ENCODE data around the gene NPIPA1. TPM values are rescaled to one million over a fixed set of nuclear protein-coding genes. Genes with fewer than 3 reads are reported as not detected.

The NPIPA1 gene
- total RNA-seq (2022; extraction: Qiagen RNA extraction; ENCODE audit: low read depth): 39.3 to 60.3 TPM (median 52.6 TPM) in 5 replicates

DNA sequence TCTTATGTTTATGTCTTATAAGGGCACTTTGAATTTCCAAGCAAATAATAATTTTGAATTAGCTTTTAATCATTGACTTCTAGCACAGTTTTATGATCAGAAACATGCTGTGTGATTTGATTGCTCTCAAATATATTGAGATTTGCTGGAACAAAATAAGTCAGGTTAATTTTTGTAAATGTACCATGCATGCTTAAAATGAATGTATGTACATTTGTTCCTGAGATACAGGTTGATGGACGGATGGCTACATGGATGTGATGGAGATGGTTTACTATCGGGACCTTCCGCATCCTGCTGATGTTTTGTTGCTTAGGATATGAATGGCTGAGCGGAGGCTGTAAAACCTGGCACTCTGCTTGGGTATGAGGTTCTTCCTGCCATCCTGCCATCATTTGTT lies at the start of gene NPIPA1:
TSS of gene NPIPA1 (plus strand) at position 301 of the 400 bp plus-strand sequence. CDS start at position 301, 0 bp downstream.

DNA sequence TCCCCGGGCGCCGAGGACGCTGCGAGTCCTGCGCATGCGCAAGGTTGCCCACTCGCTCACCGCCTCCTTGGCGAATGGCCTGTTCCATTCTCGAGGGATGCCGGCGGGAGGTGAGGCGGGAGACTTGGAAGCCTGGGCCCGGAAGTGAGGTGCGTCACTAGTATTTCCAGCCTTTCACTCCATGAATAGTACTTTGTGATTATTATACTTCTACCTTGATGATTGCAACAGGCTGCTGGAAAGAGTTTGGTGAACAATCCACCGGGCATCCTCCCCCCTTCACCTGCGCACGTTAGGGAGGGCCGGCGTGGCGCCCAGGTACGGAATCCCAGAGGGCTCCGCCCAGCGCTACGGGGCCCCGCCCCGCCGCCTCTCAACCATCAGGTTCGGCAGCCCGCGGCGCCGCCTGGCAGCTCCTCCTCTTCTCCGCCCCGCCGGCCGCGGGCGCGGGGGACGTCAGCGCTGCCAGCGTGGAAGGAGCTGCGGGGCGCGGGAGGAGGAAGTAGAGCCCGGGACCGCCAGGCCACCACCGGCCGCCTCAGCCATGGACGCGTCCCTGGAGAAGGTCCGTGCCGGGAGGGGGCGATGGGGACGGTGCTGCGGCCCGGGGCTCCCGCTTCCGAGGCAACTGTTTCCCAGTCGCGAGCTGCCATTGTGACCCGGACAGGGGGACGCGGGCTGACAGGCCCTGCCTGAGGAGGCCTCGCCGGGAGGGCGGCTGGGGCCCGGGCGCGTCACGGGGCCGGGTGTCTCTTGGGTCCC lies 37.6 kb downstream of the NPIPA1 start, which contains the start of gene PDXDC1:
TSS of gene PDXDC1 (plus strand) at position 371 of the 762 bp plus-strand sequence. CDS start at position 545, 174 bp downstream.

Other genes with a start within 250 kb of the NPIPA1 start
- gene PLA2G10, start 243.1 kb upstream of the NPIPA1 start, total RNA-seq (2022; extraction: Qiagen RNA extraction; ENCODE audit: low read depth): 0.38 to 0.41 TPM (median 0.39 TPM) in 3 of 5 replicates, not detected in the others
- 1.3 to 2.3 TPM (median 1.8 TPM) in 5 replicates for gene NPIPA3, start 234.0 kb upstream of the NPIPA1 start, total RNA-seq (2022; extraction: Qiagen RNA extraction; ENCODE audit: low read depth)
- gene NPIPA2, start 194.9 kb upstream of the NPIPA1 start, total RNA-seq (2022; extraction: Qiagen RNA extraction; ENCODE audit: low read depth): 0.84 to 2.0 TPM (median 1.3 TPM) in 5 replicates
- 93.6 to 105 TPM (median 99.3 TPM) in 5 replicates for gene NOMO1, start 103.7 kb upstream of the NPIPA1 start, total RNA-seq (2022; extraction: Qiagen RNA extraction; ENCODE audit: low read depth)
- 54.7 to 69.1 TPM (median 67.5 TPM) in 5 replicates for gene PDXDC1, start 37.6 kb downstream of the NPIPA1 start, total RNA-seq (2022; extraction: Qiagen RNA extraction; ENCODE audit: low read depth)
- gene NTAN1, start 118.6 kb downstream of the NPIPA1 start, total RNA-seq (2022; extraction: Qiagen RNA extraction; ENCODE audit: low read depth): 44.9 to 52.1 TPM (median 46.7 TPM) in 5 replicates
- 31.5 to 44.4 TPM (median 41.7 TPM) in 5 replicates for gene RRN3, start 156.8 kb downstream of the NPIPA1 start, total RNA-seq (2022; extraction: Qiagen RNA extraction; ENCODE audit: low read depth)

Data from A549 treated with ZK216348 at 1 μM for 4 hours (cell line).